Lung (tissue), 12 donors: ENCODE data around the gene APOC4. TPM values are rescaled to one million over a fixed set of nuclear protein-coding genes. Genes with fewer than 3 reads are reported as not detected.

ENCODE experiments used
- ATAC-seq: fragments of 200-7000 bp; cut with Tn5 transposase; one replicate; pipeline ENCODE4 v1.9.1; 2020; ENCODE audit warnings: moderate number of reproducible peaks; ENCODE audit not compliant: insufficient read depth, low FRiP score
- DNase-seq, 3 donors: peaks; one replicate each; pipeline ENCODE4 v3.0.0-alpha.2; 2013 to 2017
- H3K27ac ChIP-seq, 2 donors: one replicate each; pipeline ENCODE4 v1.5.1; 2013; ENCODE audit warnings: mild to moderate bottlenecking in 2 of 2, moderate library complexity in 2 of 2, control low read depth in 1 of 2, inconsistent platforms in 1 of 2, low read depth in 1 of 2, low read length in 1 of 2
- H3K27me3 ChIP-seq, 3 donors: one replicate each; pipeline ENCODE4 v1.5.1; 2013; ENCODE audit warnings: low read length in 2 of 3; ENCODE audit not compliant: control insufficient read depth in 3 of 3, insufficient read depth in 3 of 3
- H3K36me3 ChIP-seq, 4 donors: one replicate each; pipeline ENCODE4 v1.5.1; 2013; ENCODE audit warnings: low read length in 4 of 4, mild to moderate bottlenecking in 1 of 4, moderate library complexity in 1 of 4; ENCODE audit not compliant: control insufficient read depth in 4 of 4, insufficient read depth in 4 of 4
- H3K4me1 ChIP-seq, 5 donors: one replicate each; pipeline ENCODE4 v1.5.1; 2013; ENCODE audit warnings: low read length in 5 of 5, mild to moderate bottlenecking in 2 of 5, moderate library complexity in 1 of 5; ENCODE audit not compliant: control insufficient read depth in 5 of 5, insufficient read depth in 5 of 5
- H3K4me3 ChIP-seq: one replicate; pipeline ENCODE4 v1.5.1; 2013; ENCODE audit warnings: mild to moderate bottlenecking, control low read depth, moderate library complexity
- H3K9ac ChIP-seq, 2 donors: one replicate each; pipeline ENCODE4 v1.5.1; 2013; ENCODE audit warnings: low read length in 2 of 2, control low read depth in 1 of 2; ENCODE audit not compliant: insufficient read depth in 1 of 2
- H3K9me3 ChIP-seq, 4 donors: one replicate each; pipeline ENCODE4 v1.5.1; 2013; ENCODE audit warnings: low read length in 3 of 4, mild to moderate bottlenecking in 1 of 4, moderate library complexity in 1 of 4; ENCODE audit not compliant: control insufficient read depth in 4 of 4, insufficient read depth in 3 of 4
- CTCF ChIP-seq: IDR thresholded peaks from 2 replicates; pipeline ENCODE4 v1.5.1; 2012; ENCODE audit warnings: mild to moderate bottlenecking; ENCODE audit errors: control extremely low read depth, extremely low read depth
- WGBS, 2 donors: extraction: QIAGEN DNeasy Blood & Tissue Kit; methylation state at CpG; one replicate each; pipeline ENCODE4 v1.1.7; 2013; 5-methylcytosine and 5-hydroxymethylcytosine counted together
- polyA plus RNA-seq, 2 donors: library from polyadenylated mRNA; stranded (reverse); fragments of 200-250 nt; gene quantifications; one replicate each; pipeline ENCODE4 v1.2.1, GENCODE V29; 2013
- total RNA-seq, 2 donors: library from RNA; depleted of rRNA in 1 of 2; stranded (reverse); fragments of >200 nt in 1 of 2; gene quantifications; one replicate each; pipeline ENCODE4 v1.2.1, GENCODE V29; 2014 to 2021
- donor health status: control.
- donor health status: control.
- donor health status: Bipolar disorder and iron deficiency.
- donor health status: healthy.
- donor health status: DM: yes; HTN: yes; CAD: no.

The APOC4 gene
- total and polyA plus RNA-seq, 4 donors = 0.98 TPM; not detected in 3

- no peak overlapping the region for H3K4me3 ChIP-seq
- 87 to 89% methylated on average over 6 of the region's 6 CpGs for WGBS, 2 donors
- peaks cover 4 to 19% (median 7%) of the 10 kb centered on the region in 5 donors for H3K4me1 ChIP-seq
- no peaks in the 10 kb centered on the region for H3K9me3 ChIP-seq
- H3K27ac ChIP-seq = no peak overlapping the region
- peaks cover 15 to 46% (median 23%) of the 10 kb centered on the region in 4 donors for H3K36me3 ChIP-seq
- H3K9ac ChIP-seq = no peak overlapping the region
- no peak for ATAC-seq
- DNase-seq = no peak
- H3K27me3 ChIP-seq = no peaks in the 10 kb centered on the region
- TF ChIP-seq CTCF = no peak
These were observed 48.0 kb upstream of the APOC4 start for GRCh38 chr19:44894052-44894400.

GRCh38 chr19:44894946-44895345, 47.1 kb upstream of the APOC4 start:
- no peak for ATAC-seq
- H3K9me3 ChIP-seq = no peaks in the 10 kb centered on the region

GRCh38 chr19:44897835-44898234, 44.2 kb upstream of the APOC4 start:
- ATAC-seq (no peak), DNase-seq (no peak)
- H3K9ac ChIP-seq = no peak overlapping the region
- peaks cover 32 to 64% (median 34%) of the 10 kb centered on the region in 4 donors for H3K36me3 ChIP-seq
- no peaks in the 10 kb centered on the region for H3K4me1 ChIP-seq
- H3K27me3 ChIP-seq = no peaks in the 10 kb centered on the region
- no peak overlapping the region for H3K4me3 ChIP-seq
- TF ChIP-seq CTCF = no peak
- no peak overlapping the region for H3K27ac ChIP-seq
- H3K9me3 ChIP-seq = no peaks in the 10 kb centered on the region
- WGBS, 2 donors = 94 to 95% methylated on average over 8 of the region's 8 CpGs

More at GRCh38 chr19:44894946-44895345, 47.1 kb upstream of the APOC4 start:
- H3K27me3 ChIP-seq = no peaks in the 10 kb centered on the region
- peaks cover 19 to 47% (median 25%) of the 10 kb centered on the region in 4 donors for H3K36me3 ChIP-seq
- DNase-seq = no peak
- peaks cover 4 to 13% (median 5%) of the 10 kb centered on the region in 5 donors for H3K4me1 ChIP-seq
- no peak overlapping the region for H3K4me3 ChIP-seq
- 78 to 86% methylated on average over 9 of the region's 9 CpGs for WGBS, 2 donors
- H3K27ac ChIP-seq = no peak overlapping the region
- H3K9ac ChIP-seq = no peak overlapping the region
- TF ChIP-seq CTCF = no peak
